ENCODE results near the gene FIBCD1. TPM values are rescaled to one million over a fixed set of nuclear protein-coding genes. Genes with fewer than 3 reads are reported as not detected.

The FIBCD1 gene
- total and polyA plus RNA-seq, 2 of the 8 experiments (the other 6 are each of a cell fraction or from before 2014, with no cell fraction given): 6.1 to 8.8 TPM

DNA sequence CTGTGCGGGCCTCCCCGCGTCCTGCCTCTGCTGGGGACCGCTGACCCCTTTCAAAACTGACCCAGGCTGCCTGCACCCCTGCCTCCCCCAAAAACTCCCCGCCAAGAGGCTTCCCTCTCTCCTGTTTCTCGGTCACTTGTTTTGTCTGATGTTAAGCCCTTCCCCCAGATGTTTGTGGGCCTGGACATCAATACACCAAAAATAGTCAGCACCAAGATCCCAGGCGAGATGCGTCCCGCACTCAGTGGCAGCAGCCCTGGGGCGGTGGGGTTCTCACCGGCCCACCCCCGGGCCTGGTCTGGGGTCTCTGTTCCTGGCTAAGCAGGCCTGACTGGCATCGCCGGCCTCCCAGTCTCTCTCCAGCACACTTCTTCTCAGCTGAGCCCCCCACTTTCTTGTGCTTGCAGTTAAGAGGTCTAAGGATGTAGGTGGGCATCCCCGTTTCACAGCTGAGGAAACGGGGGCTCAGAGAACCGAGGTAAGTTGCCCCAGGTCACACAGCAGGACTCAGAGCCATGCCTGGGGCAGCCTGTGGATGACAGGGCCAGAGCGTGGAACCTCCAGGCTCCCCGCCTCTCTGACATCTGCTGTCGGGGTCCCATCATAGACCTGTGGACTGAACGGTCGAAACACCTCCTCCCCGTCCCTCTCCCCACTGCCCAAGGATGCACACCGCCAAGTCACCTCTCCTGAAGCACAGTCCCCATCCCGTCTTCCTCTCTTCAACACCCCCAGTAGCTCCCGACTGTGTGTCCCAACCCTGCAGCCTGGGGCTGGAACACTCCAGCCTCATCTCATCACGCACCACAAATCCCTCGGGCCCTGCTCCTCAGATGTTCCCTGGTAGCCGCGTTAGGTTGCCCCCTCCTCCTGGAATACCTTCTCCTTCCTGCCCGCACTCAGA, 16.8 kb downstream of the FIBCD1 start:
- no peak overlapping the region for H2BK20ac ChIP-seq (ENCODE audit: low read length)
- H2AK5ac ChIP-seq (ENCODE audit: low read depth, low read length): no peak overlapping the region
- H3K27ac ChIP-seq (ENCODE audit: low read depth, low read length): no peak overlapping the region
- H4K20me1 ChIP-seq (replicated peaks in 1 of 2; ENCODE audit: control insufficient read depth in 1 of 2, insufficient read depth in 2 of 2, low read length in 2 of 2): no peaks in the 10 kb centered on the region
- FAIRE-seq (no peak), DNase-seq (ENCODE audit: low read depth in 1 of 2, low spot score in 2 of 2) (no peak)
- peak overlapping the region; percentile 1; the same call in 1 of the 2 replicates for H3K18ac ChIP-seq (ENCODE audit: extremely low read depth, low read length)
- H3K4me1 ChIP-seq (replicated peaks in 1 of 4; ENCODE audit: control insufficient read depth in 3 of 4, insufficient read depth in 4 of 4, low read length in 3 of 4): peaks cover 0 to 14% (median 2%) of the 10 kb centered on the region in 4 experiments; a peak in 5 of 7 replicates
- H3K4ac ChIP-seq (replicated peaks; ENCODE audit: insufficient read length, low read depth, low read length): no peak overlapping the region
- no peak overlapping the region for H2BK120ac ChIP-seq (replicated peaks; ENCODE audit: low read depth, low read length)
- no peak overlapping the region for H2BK12ac ChIP-seq (ENCODE audit: low read depth, low read length)
- TF ChIP-seq ATF3 (IDR thresholded peaks at IDR 0.05; ENCODE audit: insufficient read depth, low read depth, low read length) (no peak), SP2 (IDR thresholded peaks at IDR 0.05; ENCODE audit: low read length) (no peak)
- H4K8ac ChIP-seq (ENCODE audit: extremely low read depth, insufficient read depth, low read length): no peak overlapping the region
- H4K91ac ChIP-seq (replicated peaks; ENCODE audit: insufficient read length, low read length): no peak overlapping the region
- H3K27me3 ChIP-seq (replicated peaks in 1 of 4; ENCODE audit: control insufficient read depth in 3 of 4, extremely low read depth in 1 of 4, insufficient read depth in 3 of 4, low read length in 3 of 4): no peaks in the 10 kb centered on the region; a peak in 1 of 7 replicates
- peak overlapping the region; percentile 36; the same call in 1 of the 2 replicates for H2BK15ac ChIP-seq (ENCODE audit: low read length)
- no peaks in the 10 kb centered on the region for H3K36me3 ChIP-seq (ENCODE audit: control insufficient read depth in 2 of 4, insufficient read depth in 4 of 4, low read length in 3 of 4)
- 84% methylated on average over 31 of the region's 31 CpGs; no CpG with 5 or more reads in 1 of the 2 experiments for WGBS, 2 experiments (ENCODE audit: extremely low coverage in 1 of 2, insufficient coverage in 1 of 2, insufficient read length in 1 of 2, insufficient replicate concordance in 2 of 2, low coverage in 1 of 2, low lambda C conversion rate in 2 of 2, missing lambda C conversion rate in 1 of 2)
- H3K4me3 ChIP-seq (ENCODE audit: extremely low read depth in 1 of 4, insufficient read depth in 2 of 4, low read depth in 3 of 4, low read length in 4 of 4): no peak overlapping the region
- 0 out of 2 replicates have a peak overlapping the region, but pooled peaks have one; percentile 32 for H2BK5ac ChIP-seq (ENCODE audit: low read depth, low read length)
- no peak overlapping the region for H3K14ac ChIP-seq (ENCODE audit: insufficient read length)
- H3K79me1 ChIP-seq (ENCODE audit: low read depth, low read length): no peaks in the 10 kb centered on the region
- H3K9me3 ChIP-seq (ENCODE audit: insufficient read depth in 2 of 2, low read depth in 1 of 2, low read length in 1 of 2): no peaks in the 10 kb centered on the region
- no peak overlapping the region for H3K9ac ChIP-seq (replicated peaks in 1 of 4; ENCODE audit: extremely low read depth in 1 of 4, low read depth in 3 of 4, low read length in 3 of 4)
- no peak overlapping the region for H4K5ac ChIP-seq (ENCODE audit: insufficient read length, low read depth, low read length)
- no peak overlapping the region for H2AFZ ChIP-seq (ENCODE audit: low read length)
- H3K23me2 ChIP-seq (ENCODE audit: low read depth, low read length): no peaks in the 10 kb centered on the region
- H3K79me2 ChIP-seq (ENCODE audit: control insufficient read depth in 1 of 2, insufficient read depth in 2 of 2, low read length in 2 of 2): no peaks in the 10 kb centered on the region
- no peak overlapping the region for H3K23ac ChIP-seq (ENCODE audit: insufficient read length)
- no peak overlapping the region for H3K4me2 ChIP-seq (ENCODE audit: insufficient read depth in 1 of 2, low read depth in 2 of 2, low read length in 2 of 2)
- CTCF ChIA-PET (ENCODE audit: partially characterized antibody): interaction anchor here (0.6 to 3.9 kb wide), 7 partner anchors 9 to 450 kb away, joined by 3 to 16 read pairs (median 3); no protein-coding TSS in a partner anchor
- POLR2A ChIA-PET (ENCODE audit: partially characterized antibody): interaction anchor here (0.9 to 1.9 kb wide), 5 partner anchors 9 to 58 kb away, joined by 3 to 9 read pairs (median 4); no protein-coding TSS in a partner anchor
- H3K56ac ChIP-seq (replicated peaks; ENCODE audit: insufficient read length, low read depth, low read length): no peak overlapping the region
